Measurements from ENCODE around the gene FAM13B.

DNA sequence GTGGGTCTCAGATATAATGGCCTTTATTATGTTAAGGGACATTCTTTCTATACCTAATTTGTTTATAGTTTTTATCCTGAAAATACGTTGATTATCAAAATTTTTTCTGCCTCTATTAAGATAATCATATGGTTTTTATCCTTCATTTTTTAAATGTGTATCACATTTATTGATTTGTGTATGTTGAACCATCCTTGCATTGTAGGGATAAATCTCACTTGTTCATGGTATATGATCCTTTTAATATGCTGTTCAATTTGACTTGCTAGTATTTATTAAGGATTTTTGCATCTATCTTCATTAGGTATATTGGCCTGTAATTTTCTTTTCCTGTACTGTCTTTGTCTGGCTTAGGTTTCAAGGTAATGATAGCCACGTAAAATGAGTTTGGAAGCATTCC, 118.1 kb downstream of the FAM13B start:
- TF ChIP-seq POLR2AphosphoS5 (IDR thresholded peaks at IDR 0.05; ENCODE audit: borderline replicate concordance, low read depth, low read length) (no peak), EZH2 (IDR thresholded peaks at IDR 0.05) (no peak), FOXP2 (optimal IDR thresholded peaks at IDR 0.05; ENCODE audit: control extremely low read depth, extremely low read length, insufficient read depth) (no peak)
